ENCODE results near the gene IL36B.

GRCh38 chr2:113068249-113068648 is 15.6 kb upstream of the IL36B start:
- TF ChIP-seq CTCF (conservative IDR thresholded peaks at IDR 0.05 in 1 of 2, IDR thresholded peaks at IDR 0.05 in 1 of 2; ENCODE audit: extremely low read depth in 1 of 2, insufficient read depth in 1 of 2, low read depth in 1 of 2, low read length in 2 of 2) (no peak), EZH2 (IDR thresholded peaks at IDR 0.05; ENCODE audit: borderline replicate concordance, low read length) (no peak)
